Measurements from ENCODE around the gene PEAK3. TPM values are rescaled to one million over a fixed set of nuclear protein-coding genes. Genes with fewer than 3 reads are reported as not detected.

The PEAK3 gene
- total RNA-seq, 3 donors from 2014 or later = 1.8 TPM; not detected in 2

DNA sequence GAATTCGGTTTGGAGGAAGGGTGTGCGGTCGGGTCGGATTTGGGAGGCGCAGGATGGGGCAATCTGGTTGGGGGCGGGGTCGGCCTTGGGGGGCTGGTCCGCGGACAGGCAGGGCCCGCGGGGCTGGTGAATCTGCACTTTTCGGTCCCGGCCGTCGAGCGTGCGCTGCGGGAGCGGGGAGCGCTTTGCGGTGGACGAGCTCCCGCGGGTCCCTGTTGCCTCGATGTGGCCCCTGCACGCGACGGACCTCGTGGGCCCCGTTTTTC lies 11.9 kb downstream of the PEAK3 start:
- H3K36me3 ChIP-seq = no peaks in the 10 kb centered on the region
- peak overlapping the region; percentile 99 to 100 for H3K27ac ChIP-seq
- H3K4me3 ChIP-seq = peak overlapping the region; percentile 76 to 100 (median 82)
- TF ChIP-seq, protein P1, sequence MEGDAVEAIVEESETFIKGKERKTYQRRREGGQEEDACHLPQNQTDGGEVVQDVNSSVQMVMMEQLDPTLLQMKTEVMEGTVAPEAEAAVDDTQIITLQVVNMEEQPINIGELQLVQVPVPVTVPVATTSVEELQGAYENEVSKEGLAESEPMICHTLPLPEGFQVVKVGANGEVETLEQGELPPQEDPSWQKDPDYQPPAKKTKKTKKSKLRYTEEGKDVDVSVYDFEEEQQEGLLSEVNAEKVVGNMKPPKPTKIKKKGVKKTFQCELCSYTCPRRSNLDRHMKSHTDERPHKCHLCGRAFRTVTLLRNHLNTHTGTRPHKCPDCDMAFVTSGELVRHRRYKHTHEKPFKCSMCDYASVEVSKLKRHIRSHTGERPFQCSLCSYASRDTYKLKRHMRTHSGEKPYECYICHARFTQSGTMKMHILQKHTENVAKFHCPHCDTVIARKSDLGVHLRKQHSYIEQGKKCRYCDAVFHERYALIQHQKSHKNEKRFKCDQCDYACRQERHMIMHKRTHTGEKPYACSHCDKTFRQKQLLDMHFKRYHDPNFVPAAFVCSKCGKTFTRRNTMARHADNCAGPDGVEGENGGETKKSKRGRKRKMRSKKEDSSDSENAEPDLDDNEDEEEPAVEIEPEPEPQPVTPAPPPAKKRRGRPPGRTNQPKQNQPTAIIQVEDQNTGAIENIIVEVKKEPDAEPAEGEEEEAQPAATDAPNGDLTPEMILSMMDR (IDR thresholded peaks at IDR 0.05) = no peak
- TF ChIP-seq POLR2A (IDR thresholded peaks at IDR 0.05) = no peak
- intact Hi-C loops (cut with DNase I; ENCODE audit: low total_unique reads) = loop anchor here (5.0 to 10.0 kb wide), 2 partner anchors 33 to 105 kb away; partner anchors contain the start of genes DOT1L, PLEKHJ1 and SF3A2
- DNase-seq (ENCODE audit: low spot score in 2 of 2) = no peak
- no peaks in the 10 kb centered on the region for H3K9me3 ChIP-seq
- no peaks in the 10 kb centered on the region for H3K27me3 ChIP-seq
- peaks cover 17 to 22% of the 10 kb centered on the region in 2 donors for H3K4me1 ChIP-seq

- Histone ChIP-seq H3K4me3 (peak overlapping the region; percentile 76 to 100 (median 82)), H3K27ac (peak overlapping the region; percentile 99 to 100), H3K9me3 (no peaks in the 10 kb centered on the region), H3K36me3 (no peaks in the 10 kb centered on the region), H3K4me1 (peaks cover 17 to 22% of the 10 kb centered on the region in 2 donors), H3K27me3 (no peaks in the 10 kb centered on the region)
- TF ChIP-seq POLR2A (IDR thresholded peaks at IDR 0.05) = peak; percentile 98
- TF ChIP-seq, protein P1 (IDR thresholded peaks at IDR 0.05) = peak; percentile 56 to 65 (median 64)
- TF ChIP-seq POLR2AphosphoS5 (IDR thresholded peaks at IDR 0.05) = peak; percentile 99 to 100 (median 100)
- intact Hi-C loops (cut with DNase I; ENCODE audit: low total_unique reads) = loop anchor here (5.0 to 10.0 kb wide), 2 partner anchors 32 to 105 kb away; partner anchors contain the start of genes DOT1L, PLEKHJ1 and SF3A2
- peak; percentile 98 to 99 for DNase-seq (ENCODE audit: low spot score in 2 of 2)
Measured at GRCh38 chr19:2269244-2270156, 12.5 kb downstream of the PEAK3 start.

GRCh38 chr19:2268861-2269243 lies 13.1 kb downstream of the PEAK3 start:
- Histone ChIP-seq H3K27ac (peak overlapping the region; percentile 27 to 99), H3K27me3 (no peaks in the 10 kb centered on the region), H3K4me3 (peak overlapping the region; percentile 76 to 100 (median 82)), H3K4me1 (peaks cover 17 to 18% of the 10 kb centered on the region in 2 donors), H3K9me3 (no peaks in the 10 kb centered on the region), H3K36me3 (no peaks in the 10 kb centered on the region)
- intact Hi-C loops (cut with DNase I; ENCODE audit: low total_unique reads) = no loop called here
- DNase-seq (ENCODE audit: low spot score in 2 of 2) = no peak
- TF ChIP-seq POLR2AphosphoS5 (IDR thresholded peaks at IDR 0.05) (no peak), POLR2A (IDR thresholded peaks at IDR 0.05) (no peak)
- TF ChIP-seq, protein P1 (IDR thresholded peaks at IDR 0.05) = no peak

DNA sequence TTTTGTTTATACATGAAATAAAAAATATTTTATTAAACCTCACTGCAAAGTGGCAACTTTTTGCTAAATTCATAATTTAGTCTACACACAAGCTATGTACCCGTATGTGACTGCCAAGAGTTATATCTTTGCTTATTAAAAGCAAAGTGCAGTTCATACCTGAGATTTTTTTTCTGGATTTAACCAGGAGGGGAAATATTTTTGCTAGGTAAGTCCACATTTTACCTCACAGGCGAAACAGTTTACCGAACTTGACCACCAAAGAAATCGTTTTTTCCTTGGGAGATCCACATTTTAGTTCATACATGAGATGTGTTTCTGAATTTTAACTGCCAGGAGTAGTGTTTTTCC lies 13.5 kb downstream of the PEAK3 start:
- Histone ChIP-seq H3K27me3 (no peaks in the 10 kb centered on the region), H3K36me3 (no peaks in the 10 kb centered on the region), H3K4me3 (peak overlapping the region; percentile 76 to 100 (median 82)), H3K4me1 (peaks cover 14 to 17% of the 10 kb centered on the region in 2 donors), H3K9me3 (no peaks in the 10 kb centered on the region), H3K27ac (no peak overlapping the region)
- TF ChIP-seq POLR2A (IDR thresholded peaks at IDR 0.05) = no peak
- TF ChIP-seq, protein P1 (IDR thresholded peaks at IDR 0.05) = no peak
- no peak for TF ChIP-seq POLR2AphosphoS5 (IDR thresholded peaks at IDR 0.05)
- DNase-seq (ENCODE audit: low spot score in 2 of 2) = no peak
- intact Hi-C loops (cut with DNase I; ENCODE audit: low total_unique reads) = no loop called here

All from breast epithelium (tissue), 4 donors.